HG03378 (cell line): ENCODE data around the gene GLYR1.

Source experiments
- ATAC-seq: cut with Tn5 transposase; IDR thresholded peaks from one replicate; pipeline ENCODE4 v1.9.1; 2021; ENCODE audit warnings: mild to moderate bottlenecking, moderate library complexity; ENCODE audit not compliant: unreplicated experiment

Gene GLYR1

DNA sequence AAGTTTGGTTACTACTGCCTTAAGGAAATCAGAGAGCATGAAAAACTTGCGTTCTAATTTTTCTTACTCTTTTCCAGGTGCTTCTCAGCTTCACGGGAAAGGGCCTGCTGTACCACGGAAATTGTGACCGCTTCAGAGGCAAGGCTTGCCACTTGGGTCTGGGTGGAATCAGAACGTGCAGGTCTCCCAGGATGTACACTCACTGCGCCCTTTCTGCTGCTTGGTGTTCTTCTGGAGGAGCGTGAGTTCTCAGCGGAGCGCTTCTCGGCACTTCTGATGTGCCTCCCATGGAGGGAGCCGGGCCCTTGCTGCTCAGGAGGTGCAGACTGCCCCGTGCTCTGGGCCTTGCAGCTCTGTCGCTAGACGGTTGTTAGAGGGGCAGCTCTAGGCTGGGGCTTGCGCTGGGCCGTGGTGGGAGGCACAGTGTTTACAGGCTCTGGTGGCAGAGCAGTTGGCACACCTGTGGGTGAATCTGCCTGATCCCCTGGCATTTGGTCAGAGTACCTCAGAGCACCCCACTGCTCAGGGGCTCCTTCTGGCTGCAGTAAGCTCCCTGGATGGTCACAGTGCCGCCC lies 33.0 kb upstream of the GLYR1 start:
- ATAC-seq: no peak

DNA sequence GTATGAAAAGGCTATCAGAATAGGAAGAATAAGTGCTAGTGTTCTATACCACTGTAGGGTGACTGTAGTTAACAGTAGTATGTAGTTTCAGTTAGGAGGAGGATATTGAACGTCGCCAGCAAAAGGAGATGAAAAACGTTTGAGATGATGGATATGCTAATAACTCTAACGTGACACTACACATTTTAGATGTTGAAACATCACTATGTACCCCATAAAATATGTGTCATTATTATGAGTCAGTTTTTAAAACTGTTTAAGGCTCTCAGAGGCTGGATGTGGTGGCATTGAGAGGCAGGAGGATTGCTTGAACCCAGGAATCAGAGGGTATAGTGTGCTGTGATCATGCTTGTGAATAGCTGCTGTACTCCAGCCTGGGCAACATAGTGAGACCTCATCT lies 32.0 kb upstream of the GLYR1 start:
- ATAC-seq: no peak

DNA sequence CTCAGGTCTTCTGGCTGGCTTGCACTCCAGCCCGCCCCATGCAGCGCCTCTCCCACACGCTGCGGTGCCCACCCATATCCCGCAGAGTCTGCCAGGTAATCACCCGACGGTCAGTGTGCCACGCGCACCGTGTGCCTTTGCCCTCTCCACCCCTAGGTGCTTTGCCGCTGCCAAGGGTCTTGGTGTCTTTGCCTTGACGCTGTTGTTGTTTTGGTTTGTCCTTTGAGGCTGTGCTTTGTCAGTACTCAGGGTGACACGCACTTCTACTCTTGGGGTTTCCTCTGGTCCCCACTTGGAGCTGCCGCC lies 30.2 kb upstream of the GLYR1 start:
- no peak for ATAC-seq

DNA sequence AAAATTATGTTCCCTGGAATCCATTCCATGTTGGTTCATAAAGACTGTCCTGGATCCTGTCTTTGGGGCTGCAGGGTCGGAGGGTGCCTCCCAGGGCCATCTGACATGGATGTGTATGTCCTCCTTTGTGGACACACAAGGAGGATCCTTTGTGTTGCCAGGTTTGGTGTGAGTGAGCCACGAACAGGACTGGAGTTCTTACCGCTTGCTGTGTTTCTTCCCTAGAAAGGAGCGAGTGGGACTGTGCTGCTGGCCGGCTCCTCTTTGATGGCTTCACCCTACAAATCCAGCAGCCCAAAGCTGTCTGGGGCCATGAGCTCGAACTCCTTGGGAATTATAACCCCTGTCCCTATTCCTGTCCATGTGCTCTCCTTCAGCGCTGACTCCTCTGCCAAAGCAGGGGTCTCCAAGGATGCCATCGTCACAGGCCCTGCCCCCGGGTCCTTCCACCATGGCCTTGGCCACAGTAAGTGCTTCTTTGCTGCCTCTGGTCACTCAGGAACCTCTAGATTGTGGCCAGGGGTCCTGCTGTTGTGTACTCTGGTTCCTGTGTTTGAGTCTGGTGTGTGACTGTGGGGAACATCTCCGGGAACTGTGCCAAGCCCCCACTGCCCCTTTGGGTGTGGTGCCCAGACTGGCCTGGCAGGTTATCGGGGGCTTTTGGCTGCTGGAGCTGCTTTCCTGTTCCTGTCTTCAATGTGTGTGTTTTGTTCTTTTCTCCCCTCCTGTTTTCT lies 29.7 kb upstream of the GLYR1 start:
- ATAC-seq: no peak

DNA sequence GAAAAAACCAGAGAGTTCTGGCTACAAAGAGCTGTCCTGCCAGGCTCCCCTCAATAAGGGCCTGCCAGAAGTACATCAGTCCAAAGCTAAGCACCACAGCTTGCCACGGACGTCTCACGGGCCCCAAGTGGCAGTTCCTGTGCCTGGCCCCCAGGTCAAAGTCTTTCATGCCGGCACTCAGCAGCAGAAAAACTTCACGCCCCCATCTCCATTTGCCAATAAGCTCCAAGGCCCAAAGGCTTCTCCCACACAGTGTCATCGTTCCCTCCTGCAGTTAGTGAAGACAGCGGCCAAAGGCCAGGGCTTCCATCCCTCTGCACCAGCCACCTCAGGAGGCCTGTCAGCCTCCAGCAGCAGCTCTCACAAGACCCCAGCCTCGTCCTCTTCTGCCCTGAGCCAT lies 27.6 kb upstream of the GLYR1 start:
- no peak for ATAC-seq

DNA sequence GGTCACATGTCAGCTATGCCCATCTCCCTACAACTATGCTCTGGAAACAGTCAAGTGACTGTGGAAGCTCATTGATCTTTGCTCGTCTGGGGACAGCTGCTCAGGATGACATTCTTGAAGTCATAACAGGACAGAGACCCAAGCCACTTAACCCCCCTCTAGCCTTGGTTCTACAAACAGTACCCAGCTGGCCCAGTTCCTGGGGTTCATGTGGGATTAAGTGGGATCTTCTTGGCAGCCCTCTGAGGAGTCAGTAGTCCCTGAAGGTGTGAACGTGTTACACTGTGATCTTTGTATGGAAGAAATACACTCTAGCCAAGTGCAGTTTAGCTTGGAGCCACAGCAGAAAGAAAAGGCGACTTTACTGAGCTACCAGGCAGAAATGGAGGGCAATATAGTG lies 26.0 kb upstream of the GLYR1 start:
- ATAC-seq: no peak

DNA sequence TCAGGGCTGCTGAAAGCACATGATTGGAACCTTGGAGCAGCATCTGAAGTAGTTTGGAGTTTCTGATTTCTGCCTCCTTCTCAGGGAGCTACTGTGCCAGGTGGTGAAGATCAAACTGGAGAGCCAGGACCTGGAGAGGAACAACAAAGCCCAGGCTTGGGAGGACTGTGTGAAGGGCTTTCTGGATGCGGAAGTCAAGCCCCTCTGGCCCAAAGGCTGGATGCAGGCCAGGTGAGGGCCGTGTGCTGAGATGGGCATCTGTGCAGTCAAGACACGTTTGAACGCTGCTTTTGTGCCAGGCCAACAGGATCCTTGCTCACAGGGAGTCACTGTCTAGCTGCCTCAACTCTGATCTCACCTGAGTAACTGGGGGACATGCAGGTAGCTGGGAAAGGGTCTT lies 24.0 kb upstream of the GLYR1 start:
- no peak for ATAC-seq

DNA sequence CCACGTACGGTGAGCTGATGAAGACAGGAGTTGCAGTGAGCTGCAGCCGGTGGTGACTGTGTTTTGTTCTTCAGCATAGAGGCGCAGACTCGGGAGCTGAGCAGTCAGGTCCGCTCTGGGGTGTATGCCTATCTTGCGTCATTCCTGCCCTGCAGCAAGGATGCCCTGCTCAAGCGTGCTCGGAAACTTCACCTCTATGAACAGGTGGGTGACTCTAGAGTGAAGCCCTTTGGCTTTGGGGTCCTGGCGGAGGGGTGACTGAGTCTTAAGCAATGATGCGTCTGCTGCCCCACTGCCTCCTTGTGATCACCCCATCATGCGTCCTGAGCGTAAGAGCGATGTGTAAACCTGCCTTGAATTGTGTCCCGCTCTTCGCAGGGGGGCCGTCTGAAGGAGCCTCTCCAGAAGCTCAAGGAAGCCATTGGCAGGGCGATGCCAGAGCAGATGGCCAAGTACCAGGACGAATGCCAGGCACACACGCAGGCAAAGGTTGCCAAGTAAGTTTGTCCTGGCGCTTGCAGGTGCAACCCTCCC lies 23.1 kb upstream of the GLYR1 start:
- ATAC-seq: no peak

DNA sequence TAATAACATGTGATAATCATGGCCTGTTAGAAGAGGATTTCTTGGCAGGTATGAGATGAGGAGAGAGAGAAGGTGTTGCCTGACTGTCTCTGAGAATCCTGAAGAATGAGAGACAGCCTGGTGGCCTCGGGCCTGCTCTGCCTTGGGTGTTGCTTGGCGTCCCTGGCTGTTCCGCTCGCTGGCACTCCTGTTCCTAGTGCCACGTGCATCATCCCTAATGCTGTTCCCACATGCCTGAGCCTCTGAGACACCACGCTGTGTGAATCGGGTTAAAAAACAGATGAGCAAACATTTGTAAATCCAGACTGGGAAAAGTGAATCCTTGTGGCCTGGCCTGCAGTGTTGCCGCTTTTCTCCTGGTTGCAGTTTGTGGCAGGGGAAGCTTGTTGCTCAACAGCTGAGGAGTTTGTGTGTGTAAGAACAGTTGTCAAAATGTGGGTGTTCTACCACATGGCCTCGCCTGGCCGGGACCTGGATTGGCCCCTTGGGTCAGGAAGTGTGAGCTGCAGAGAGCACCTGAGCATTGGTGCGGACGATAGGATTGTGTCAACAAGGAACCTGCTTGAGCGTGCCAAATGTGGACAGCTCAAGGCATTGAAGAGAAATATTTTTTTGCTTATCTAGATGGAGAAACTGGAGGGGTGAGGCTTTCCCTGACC lies 22.2 kb upstream of the GLYR1 start:
- ATAC-seq: no peak

DNA sequence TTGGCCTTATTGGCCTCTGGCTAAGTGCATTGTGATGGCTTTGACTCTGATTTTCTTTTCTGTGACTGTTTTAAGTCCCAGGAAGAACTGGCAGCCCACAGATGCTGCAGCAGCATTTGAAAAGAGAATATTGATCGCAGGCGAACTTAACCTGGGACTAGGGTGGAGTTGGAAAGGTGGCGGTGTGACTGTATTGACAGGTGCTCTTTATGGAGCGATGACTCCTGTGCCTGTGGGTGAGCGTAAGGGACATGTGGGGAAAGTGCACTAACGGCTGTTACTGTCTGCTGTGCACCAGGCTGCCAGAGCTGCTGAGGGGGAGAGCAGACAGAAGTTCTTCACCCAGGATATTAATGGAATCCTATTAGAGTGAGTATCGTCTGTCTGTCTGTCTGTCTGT lies 21.4 kb upstream of the GLYR1 start:
- ATAC-seq: peak; percentile 25

DNA sequence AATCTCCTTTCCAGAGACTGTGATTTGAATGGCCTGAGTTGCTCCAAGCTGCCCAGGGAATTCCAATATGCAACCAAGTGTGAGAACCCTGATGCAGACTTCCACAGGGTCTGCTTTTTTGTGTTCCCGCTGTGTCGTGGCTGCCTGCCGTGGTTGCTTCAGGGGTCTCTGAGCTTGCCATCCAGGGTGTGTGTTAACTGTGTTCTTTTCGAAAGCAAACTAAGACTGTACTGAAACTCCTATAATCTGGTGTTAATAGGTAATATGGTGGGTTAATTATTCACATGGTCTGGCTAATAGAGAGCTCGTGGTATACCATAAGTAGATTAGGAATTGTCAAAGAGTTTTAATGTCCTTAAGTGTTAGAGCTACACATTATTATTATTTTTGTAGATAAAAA lies 20.9 kb upstream of the GLYR1 start:
- peak; percentile 62 for ATAC-seq

DNA sequence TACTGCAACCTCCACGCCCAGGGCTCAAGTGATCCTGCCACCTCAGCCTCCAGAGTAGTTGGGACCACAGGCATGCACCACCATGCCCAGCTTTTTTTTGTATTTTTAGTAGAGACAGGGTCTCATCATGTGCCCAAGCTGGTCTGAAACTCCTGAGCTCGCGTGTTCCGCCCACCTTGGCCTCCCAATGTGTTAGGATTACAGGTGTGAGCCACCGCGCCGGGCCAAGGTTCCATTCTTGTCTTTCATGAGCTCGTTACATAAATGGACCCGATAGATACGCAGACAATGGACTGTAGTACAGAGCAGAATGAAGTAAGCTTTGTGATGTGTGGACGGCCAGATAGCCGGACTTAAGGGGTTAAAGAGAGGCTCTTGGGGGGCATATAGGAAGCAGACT lies 19.5 kb upstream of the GLYR1 start:
- ATAC-seq: no peak

DNA sequence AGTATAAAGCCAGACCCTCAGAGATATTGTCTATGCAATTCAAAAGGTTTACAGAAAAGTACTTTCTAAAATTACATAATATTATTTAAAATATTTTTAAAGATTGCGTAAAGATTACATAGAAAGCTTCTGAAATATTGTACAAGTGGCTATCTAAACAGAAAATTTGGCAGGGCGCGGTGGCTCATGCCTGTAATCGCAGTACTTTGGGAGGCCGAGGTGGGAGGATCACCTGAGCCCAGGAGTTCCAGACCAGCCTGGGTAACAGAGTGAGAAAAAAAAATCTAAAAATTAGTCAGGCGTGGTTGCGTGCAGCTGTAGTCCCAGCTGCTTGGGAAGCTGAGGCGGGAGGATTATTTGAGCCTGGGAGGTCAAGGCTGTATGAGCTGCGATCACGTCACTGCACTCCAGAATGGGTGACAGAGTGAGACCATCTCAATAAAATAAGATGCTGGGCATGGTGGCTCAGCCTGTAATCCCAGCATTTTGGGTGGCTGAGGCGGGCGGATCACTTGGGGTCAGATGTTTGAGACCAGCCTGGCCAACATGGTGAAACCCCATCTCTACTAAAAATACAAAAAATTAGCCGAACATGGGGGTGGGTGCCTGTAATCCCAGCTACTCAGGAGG lies 18.3 kb upstream of the GLYR1 start:
- no peak for ATAC-seq

DNA sequence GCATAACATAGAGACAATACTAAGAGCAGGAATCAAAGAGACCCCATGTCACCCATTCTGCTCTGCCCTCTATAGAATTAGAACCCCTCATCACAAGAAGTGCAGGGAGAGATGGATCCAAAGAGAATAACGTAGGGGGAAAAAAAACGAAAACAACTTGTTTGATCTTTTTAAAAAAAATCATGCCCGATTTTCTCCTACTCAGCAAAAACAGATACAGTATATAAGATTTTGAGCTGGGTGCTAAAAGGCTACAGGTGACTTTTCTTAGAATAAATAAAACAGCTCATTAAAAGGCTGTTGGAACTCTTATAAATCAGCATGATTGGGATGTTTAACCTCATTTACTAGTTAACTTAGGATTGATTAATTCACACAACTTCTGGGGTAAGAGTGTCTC lies 17.6 kb upstream of the GLYR1 start:
- ATAC-seq: no peak

DNA sequence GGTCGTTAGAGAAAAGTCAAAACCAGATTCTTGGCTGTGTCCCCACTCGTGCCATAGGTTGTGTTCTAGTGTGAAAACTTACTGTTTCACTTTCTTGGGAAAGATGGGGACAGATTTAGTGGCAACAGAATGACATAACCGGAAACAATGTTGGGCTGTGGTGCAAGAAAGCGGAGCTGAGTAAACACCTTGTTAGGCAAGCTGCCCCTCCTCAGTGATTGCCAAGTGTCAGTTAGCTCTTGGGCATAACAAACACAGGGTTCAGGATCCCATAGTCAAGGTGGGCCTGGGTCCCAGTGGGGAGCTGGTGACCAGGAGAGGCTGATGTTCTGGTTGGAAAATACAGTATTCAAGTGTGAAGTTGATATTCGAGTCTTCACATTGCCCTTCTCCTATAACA lies 15.6 kb upstream of the GLYR1 start:
- ATAC-seq: no peak

DNA sequence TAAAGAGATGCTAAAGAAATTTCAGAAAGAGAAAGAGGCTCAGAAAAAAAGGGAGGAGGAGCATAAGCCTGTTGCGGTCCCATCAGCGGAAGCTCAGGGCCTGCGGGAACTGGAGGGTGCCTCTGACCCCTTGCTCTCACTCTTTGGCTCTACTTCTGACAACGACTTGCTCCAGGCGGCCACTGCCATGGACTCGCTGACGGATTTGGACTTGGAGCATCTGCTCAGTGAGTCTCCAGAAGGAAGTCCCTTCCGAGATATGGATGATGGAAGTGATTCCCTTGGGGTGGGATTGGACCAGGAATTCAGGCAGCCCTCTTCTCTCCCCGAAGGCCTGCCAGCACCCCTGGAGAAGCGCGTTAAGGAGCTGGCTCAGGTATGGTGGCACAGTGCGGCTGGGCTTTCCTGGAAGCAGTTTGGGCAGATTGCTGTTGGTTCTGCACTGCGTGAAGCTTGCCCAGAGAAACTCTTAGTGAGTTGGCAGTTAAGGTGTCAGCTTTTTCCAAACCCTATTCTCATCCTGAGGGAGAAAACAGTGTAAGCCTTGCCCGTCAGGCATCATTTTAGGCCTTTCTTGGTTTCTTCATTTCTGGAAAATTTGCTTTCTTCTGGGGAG lies 13.7 kb upstream of the GLYR1 start:
- ATAC-seq: no peak

DNA sequence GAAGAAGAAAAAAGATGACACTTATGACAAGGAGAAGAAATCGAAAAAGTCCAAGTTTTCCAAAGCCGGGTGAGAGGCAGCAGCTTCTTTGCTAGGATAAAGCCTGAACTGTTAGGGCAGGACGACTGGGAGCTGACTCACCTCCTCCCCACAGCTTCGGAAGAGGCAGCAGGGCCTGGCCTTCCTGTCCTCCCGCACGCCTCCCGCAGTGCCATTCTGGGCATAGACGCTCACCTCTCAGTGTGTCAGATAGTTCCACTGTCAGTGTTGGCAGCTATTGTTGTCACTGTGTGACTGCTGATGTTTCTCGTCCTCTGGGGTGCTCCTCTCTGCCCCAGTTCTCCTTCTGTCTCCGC lies 12.8 kb upstream of the GLYR1 start:
- no peak for ATAC-seq

DNA sequence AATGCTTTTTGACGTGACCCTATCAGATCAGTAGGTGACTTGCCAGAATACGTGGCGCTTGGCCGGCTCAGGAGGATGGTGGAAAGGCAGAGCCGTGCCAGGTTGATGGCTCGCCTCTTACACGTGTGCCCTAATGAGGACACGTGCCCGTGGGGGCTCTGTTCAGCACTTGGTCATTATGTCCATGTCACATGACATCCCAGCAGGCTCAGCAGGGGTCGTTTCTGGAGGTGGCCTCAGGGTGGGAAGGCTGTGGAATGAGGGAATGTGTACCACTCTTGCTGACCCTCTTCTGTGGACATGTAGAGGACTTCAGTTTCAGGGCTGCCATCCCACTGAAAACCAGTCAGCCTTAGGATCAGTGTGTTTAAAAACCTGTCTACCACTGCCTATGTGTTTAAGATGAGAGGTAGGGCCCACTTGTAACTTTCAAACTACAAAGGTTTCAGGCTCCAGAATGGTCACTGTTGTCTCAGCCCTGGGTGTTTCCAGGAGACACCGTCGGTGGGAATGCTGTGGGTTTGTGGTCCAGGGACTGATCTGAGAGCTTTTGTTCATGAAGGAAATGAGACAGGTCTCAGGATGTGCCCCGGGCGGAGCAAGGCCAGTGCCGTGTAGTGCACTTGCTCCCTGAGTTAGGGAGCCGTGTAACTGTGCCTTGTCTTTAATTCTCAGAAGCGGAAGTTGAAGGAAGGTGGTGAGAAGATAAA lies 12.3 kb upstream of the GLYR1 start:
- no peak for ATAC-seq

DNA sequence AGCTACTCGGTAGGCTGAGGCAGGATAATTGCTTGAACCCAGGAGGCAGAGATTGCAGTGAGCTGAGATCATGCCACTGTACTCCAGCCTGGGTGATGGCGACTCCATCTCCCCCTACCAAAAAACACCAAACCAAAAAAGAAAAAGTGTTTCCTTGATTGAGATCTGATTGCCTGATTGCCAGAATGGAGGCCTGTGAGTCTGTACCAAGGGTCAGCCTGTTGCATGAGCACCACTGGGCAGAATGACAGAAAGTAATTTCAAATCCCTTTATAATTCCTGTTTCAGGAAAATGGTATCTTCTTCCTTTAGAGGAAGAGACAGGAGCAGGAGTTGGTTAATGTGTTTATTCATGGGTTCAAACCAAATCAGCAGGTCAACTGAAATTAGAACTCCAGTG lies 8.7 kb upstream of the GLYR1 start:
- no peak for ATAC-seq

DNA sequence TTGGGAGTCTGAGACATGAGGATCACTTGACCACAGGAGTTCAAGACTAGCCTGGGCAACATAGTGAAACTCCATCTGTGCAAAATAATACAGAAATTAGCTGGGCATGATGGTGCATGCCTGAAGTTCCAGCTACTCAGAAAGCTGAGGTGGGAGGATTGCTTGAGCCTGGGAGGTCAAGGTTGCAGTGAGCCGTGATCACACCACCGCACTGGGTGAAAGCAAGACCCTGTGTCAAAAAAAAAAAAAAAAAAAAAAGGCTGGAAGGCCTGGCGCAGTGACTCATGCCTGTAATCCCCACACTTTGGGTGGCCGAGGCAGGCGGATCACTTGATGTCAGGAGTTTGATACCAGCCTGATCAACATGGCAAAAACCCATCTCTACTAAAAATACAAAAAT lies 8.3 kb upstream of the GLYR1 start:
- ATAC-seq: no peak

DNA sequence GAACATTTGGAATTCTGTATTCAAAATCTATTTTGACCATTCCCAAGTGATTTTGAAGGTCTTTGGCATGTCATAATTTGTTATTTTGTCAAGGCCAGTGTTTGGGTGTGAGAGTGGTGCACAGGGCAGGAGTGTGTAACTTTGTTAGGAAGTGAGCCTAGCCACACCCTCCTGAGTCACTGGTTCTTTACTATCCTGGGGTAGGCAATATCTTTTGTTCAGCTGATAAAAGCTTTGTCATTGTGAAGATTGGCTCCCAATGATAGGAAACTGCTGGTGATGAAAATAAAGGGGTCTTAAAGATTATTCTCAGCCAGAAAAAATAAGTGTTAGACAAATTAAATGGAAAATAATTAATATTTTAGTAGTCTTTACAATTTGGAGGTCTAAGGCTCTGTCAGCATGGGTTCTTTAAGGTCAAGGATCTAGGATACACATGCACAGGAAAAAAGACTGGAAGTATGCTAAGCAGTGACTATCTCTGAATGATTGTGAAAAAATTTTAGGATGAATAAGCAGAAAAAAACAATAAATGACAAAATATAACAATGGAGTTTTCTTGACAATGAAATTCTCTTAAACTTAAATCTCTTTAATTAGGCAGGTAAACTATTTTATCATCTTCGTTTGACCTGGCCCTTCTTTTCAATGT lies 5.3 kb upstream of the GLYR1 start:
- no peak for ATAC-seq
